HFFc6 (cell line): Measurements from ENCODE around the gene FAM135A. TPM values are rescaled to one million over a fixed set of nuclear protein-coding genes. Genes with fewer than 3 reads are reported as not detected.
"Not testable (repeated sequence)": the region's sequence is repeated elsewhere in the genome, so short reads cannot be mapped to it uniquely, and the experiment has no call there.

Experiments used
- DNase-seq: peaks from one replicate; pipeline ENCODE4 v3.0.0-alpha.2; 2018
- H3K27ac Mint-ChIP-seq: 2 replicates; pipeline ENCODE4 v1.8.0; 2020; ENCODE audit warnings: mild to moderate bottlenecking, mixed read lengths
- H3K27me3 Mint-ChIP-seq: 2 replicates; pipeline ENCODE4 v1.8.0; 2021; ENCODE audit warnings: mild to moderate bottlenecking, moderate library complexity, mixed read lengths; ENCODE audit not compliant: insufficient read depth
- H3K36me3 Mint-ChIP-seq: 2 replicates; pipeline ENCODE4 v1.8.0; 2021; ENCODE audit warnings: low read depth, mixed read lengths
- H3K4me1 Mint-ChIP-seq: 2 replicates; pipeline ENCODE4 v1.8.0; 2020; ENCODE audit warnings: low read depth, mixed read lengths
- H3K4me3 Mint-ChIP-seq: 2 replicates; pipeline ENCODE4 v1.8.0; 2020; ENCODE audit warnings: mild to moderate bottlenecking, moderate library complexity, mixed read lengths
- H3K9me3 Mint-ChIP-seq: 2 replicates; pipeline ENCODE4 v1.8.0; 2020; ENCODE audit warnings: mild to moderate bottlenecking, mixed read lengths
- total RNA-seq, 6 experiments: library from RNA; stranded (reverse); fragmentation: NEBNext Ultra II Directional; extraction: Animal tissue kit (Norgen Biotek cat#: 25700); gene quantifications; 2 replicates in 1 of 6; 3 replicates in 5 of 6; pipeline ENCODE4 v1.2.3, GENCODE V29; 2021
- TF ChIP-seq, protein P1 (sequence below): fragments of 200-600 bp; sonication (generic); IDR thresholded peaks from 2 replicates; pipeline ENCODE4 v1.5.0; 2021; ENCODE audit warnings: antibody characterized with exemption, mild to moderate bottlenecking

The FAM135A gene
- total RNA-seq, 6 experiments from 2014 or later, result 2.2 to 4.0 (median 3.9) TPM

DNA sequence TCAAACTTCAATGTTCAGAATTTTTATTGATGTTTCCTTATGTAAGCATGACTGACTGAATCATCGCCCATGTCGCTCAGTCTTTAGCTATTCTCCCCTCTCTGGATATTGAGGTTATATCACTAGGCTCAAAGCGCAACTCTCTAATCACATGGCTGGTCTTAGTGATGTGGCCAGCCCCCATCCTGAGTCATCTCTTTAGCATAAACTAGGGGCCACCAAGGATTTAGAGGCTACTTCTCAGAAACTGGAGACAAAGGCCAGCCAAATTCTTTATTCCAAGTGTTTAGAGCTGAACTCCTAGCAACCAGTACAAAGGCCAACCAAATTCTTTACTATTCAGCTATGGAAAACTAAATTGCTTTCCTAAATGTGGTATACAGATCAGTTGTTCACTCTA lies 61.4 kb downstream of the FAM135A start:
- H3K4me1 Mint-ChIP-seq, result no peaks in the 10 kb centered on the region
- H3K27ac Mint-ChIP-seq, result no peak overlapping the region
- H3K27me3 Mint-ChIP-seq, result no peaks in the 10 kb centered on the region; the same call in 1 of the 2 replicates
- no peak overlapping the region for H3K4me3 Mint-ChIP-seq
- H3K36me3 Mint-ChIP-seq, result peaks cover 5% of the 10 kb centered on the region
- no peaks in the 10 kb centered on the region for H3K9me3 Mint-ChIP-seq
- no peak for DNase-seq
- TF ChIP-seq, protein P1, sequence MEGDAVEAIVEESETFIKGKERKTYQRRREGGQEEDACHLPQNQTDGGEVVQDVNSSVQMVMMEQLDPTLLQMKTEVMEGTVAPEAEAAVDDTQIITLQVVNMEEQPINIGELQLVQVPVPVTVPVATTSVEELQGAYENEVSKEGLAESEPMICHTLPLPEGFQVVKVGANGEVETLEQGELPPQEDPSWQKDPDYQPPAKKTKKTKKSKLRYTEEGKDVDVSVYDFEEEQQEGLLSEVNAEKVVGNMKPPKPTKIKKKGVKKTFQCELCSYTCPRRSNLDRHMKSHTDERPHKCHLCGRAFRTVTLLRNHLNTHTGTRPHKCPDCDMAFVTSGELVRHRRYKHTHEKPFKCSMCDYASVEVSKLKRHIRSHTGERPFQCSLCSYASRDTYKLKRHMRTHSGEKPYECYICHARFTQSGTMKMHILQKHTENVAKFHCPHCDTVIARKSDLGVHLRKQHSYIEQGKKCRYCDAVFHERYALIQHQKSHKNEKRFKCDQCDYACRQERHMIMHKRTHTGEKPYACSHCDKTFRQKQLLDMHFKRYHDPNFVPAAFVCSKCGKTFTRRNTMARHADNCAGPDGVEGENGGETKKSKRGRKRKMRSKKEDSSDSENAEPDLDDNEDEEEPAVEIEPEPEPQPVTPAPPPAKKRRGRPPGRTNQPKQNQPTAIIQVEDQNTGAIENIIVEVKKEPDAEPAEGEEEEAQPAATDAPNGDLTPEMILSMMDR, result no peak

DNA sequence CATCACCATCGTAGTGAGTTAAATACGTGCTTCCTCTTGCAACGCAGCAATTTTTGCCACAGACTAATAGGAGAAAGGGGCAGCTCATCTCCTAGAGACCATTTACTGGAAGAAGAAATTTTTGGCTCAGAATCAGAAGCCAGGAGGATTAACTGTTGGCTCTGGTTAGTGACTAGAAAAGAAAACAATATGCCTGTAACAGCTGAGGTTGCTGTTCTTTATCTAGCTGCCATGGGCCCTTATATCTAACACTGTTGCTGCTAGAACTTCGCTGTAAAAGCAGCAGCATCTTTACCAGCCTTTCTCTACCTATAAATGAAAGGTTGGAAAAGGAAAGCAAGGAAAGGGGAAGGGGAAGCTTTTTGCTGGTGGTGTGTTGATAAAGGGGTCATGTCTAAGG lies 65.9 kb downstream of the FAM135A start:
- TF ChIP-seq, protein P1, result no peak
- Mint-ChIP-seq H3K27me3 (no peaks in the 10 kb centered on the region; the same call in 1 of the 2 replicates), H3K9me3 (no peaks in the 10 kb centered on the region), H3K36me3 (peaks cover 5% of the 10 kb centered on the region), H3K27ac (no peak overlapping the region), H3K4me3 (no peak overlapping the region), H3K4me1 (no peaks in the 10 kb centered on the region)
- DNase-seq, result no peak

DNA sequence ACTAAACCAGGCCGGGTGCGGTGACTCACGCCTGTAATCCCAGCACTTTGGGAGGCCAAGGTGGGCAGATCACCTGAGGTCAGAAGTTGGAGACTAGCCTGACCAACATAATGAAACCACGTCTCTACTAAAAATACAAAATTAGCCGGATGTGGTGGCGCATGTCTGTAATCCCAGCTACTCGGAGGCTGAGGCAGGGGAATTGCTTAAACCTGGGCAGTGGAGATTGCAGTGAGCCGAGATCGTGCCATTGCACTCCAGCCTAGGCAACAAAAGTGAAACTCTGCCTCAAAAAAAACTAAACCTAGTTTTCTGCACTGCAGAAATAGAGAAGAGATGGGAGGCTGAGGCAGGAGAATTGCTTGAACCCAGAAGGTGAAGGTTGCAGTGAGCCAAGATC lies 73.3 kb downstream of the FAM135A start:
- H3K9me3 Mint-ChIP-seq, H3K4me1 Mint-ChIP-seq, H3K4me3 Mint-ChIP-seq, H3K27ac Mint-ChIP-seq, H3K36me3 Mint-ChIP-seq, DNase-seq, H3K27me3 Mint-ChIP-seq: not testable (repeated sequence)

GRCh38 chr6:70489364-70489763 lies 76.1 kb downstream of the FAM135A start:
- Mint-ChIP-seq H3K27me3 (no peaks in the 10 kb centered on the region), H3K9me3 (no peaks in the 10 kb centered on the region), H3K4me1 (no peaks in the 10 kb centered on the region), H3K27ac (no peak overlapping the region), H3K4me3 (no peak overlapping the region), H3K36me3 (no peaks in the 10 kb centered on the region)
- TF ChIP-seq, protein P1, result no peak
- DNase-seq, result no peak

- Mint-ChIP-seq H3K4me1 (no peaks in the 10 kb centered on the region), H3K4me3 (no peak overlapping the region), H3K9me3 (no peaks in the 10 kb centered on the region), H3K27ac (no peak overlapping the region), H3K36me3 (no peaks in the 10 kb centered on the region), H3K27me3 (no peaks in the 10 kb centered on the region)
- DNase-seq, result no peak
- TF ChIP-seq, protein P1, result no peak
These were observed 81.5 kb downstream of the FAM135A start for GRCh38 chr6:70494833-70495232.

- H3K9me3 Mint-ChIP-seq, H3K4me3 Mint-ChIP-seq, H3K4me1 Mint-ChIP-seq, H3K27ac Mint-ChIP-seq, DNase-seq, H3K36me3 Mint-ChIP-seq, H3K27me3 Mint-ChIP-seq: not testable (repeated sequence)
These were observed 82.5 kb downstream of the FAM135A start for GRCh38 chr6:70495790-70496189.

- Mint-ChIP-seq H3K27ac (no peak overlapping the region), H3K9me3 (no peaks in the 10 kb centered on the region), H3K4me3 (no peak overlapping the region), H3K27me3 (no peaks in the 10 kb centered on the region; the same call in 1 of the 2 replicates), H3K36me3 (peaks cover 12% of the 10 kb centered on the region), H3K4me1 (peaks cover 6% of the 10 kb centered on the region)
- TF ChIP-seq, protein P1, result no peak
- no peak for DNase-seq
These were observed 89.2 kb downstream of the FAM135A start for GRCh38 chr6:70502484-70502883.
